Measurements from ENCODE around the gene MDC1. TPM values are rescaled to one million over a fixed set of nuclear protein-coding genes. Genes with fewer than 3 reads are reported as not detected.

MDC1 gene
- polyA plus RNA-seq, 3 donors: 0.27 to 4.5 (median 0.34) TPM

DNA sequence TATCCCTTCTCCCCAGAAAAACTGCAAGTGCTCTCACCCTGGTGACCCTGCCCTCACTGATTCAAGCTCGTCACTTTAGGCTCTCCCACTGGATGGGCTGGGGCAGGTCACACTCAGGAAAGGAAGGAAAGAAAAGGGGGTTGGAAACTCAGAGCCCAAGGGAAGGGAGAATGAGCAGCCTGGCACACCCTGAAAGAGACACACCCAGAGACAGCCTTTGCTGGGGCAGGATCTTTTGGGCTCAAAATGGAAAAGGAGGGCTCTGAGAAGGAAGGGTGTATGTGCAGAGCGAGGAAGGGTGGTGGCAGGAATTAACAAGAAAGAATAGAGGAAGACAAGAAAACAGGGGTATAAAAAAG, 33.1 kb downstream of the MDC1 start:
- peaks cover 12 to 13% of the 10 kb centered on the region in 2 donors for H3K36me3 ChIP-seq (replicated peaks in 1 of 2; ENCODE audit: control insufficient read depth in 1 of 2, insufficient read depth in 2 of 2, low read length in 2 of 2)
- peak overlapping the region; percentile 100 for H3K4me2 ChIP-seq (replicated peaks; ENCODE audit: extremely low read depth, low read length, poor library complexity, severe bottlenecking)
- Mint-ChIP-seq H3K36me3 (peaks cover 44 to 60% of the 10 kb centered on the region in 2 donors), H3K4me3 (peak overlapping the region; percentile 94 to 99), H3K27me3 (ENCODE audit: low read depth in 3 of 3) (peaks cover 0 to 5% (median 0%) of the 10 kb centered on the region in 3 donors), H3K9me3 (peaks cover 0 to 1% (median 0%) of the 10 kb centered on the region in 7 donors), H3K4me1 (peaks cover 60% of the 10 kb centered on the region), H3K27ac (peak overlapping the region; percentile 97 to 100 (median 99))
- H3K9me3 ChIP-seq (replicated peaks in 1 of 2; ENCODE audit: control insufficient read depth in 1 of 2, insufficient read depth in 1 of 2, low read length in 2 of 2): no peaks in the 10 kb centered on the region
- H4K20me1 ChIP-seq (ENCODE audit: insufficient read depth, low read length): peaks cover 70% of the 10 kb centered on the region
- peak overlapping the region; percentile 96 to 100 (median 96) for H3K4me3 ChIP-seq (replicated peaks in 1 of 3; ENCODE audit: low read depth in 2 of 3, low read length in 3 of 3)
- H2AFZ ChIP-seq (ENCODE audit: insufficient read depth, low read depth, low read length, poor library complexity, severe bottlenecking): no peak overlapping the region
- peaks cover 57 to 72% of the 10 kb centered on the region in 2 donors for H3K4me1 ChIP-seq (ENCODE audit: control insufficient read depth in 1 of 2, insufficient read depth in 2 of 2, low read length in 2 of 2)
- intact Hi-C loops (cut with micrococcal nuclease): loop anchor here in 1 of 2 donors (5.0 kb wide), 1 partner anchor 67 kb away; the partner anchor contains the start of genes MRPS18B and PPP1R10
- TF ChIP-seq, protein P1, sequence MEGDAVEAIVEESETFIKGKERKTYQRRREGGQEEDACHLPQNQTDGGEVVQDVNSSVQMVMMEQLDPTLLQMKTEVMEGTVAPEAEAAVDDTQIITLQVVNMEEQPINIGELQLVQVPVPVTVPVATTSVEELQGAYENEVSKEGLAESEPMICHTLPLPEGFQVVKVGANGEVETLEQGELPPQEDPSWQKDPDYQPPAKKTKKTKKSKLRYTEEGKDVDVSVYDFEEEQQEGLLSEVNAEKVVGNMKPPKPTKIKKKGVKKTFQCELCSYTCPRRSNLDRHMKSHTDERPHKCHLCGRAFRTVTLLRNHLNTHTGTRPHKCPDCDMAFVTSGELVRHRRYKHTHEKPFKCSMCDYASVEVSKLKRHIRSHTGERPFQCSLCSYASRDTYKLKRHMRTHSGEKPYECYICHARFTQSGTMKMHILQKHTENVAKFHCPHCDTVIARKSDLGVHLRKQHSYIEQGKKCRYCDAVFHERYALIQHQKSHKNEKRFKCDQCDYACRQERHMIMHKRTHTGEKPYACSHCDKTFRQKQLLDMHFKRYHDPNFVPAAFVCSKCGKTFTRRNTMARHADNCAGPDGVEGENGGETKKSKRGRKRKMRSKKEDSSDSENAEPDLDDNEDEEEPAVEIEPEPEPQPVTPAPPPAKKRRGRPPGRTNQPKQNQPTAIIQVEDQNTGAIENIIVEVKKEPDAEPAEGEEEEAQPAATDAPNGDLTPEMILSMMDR (IDR thresholded peaks at IDR 0.05): no peak
- peak overlapping the region; percentile 99 for H3K9ac ChIP-seq (ENCODE audit: insufficient read depth, low read length, poor library complexity, severe bottlenecking)
- peak overlapping the region; percentile 99 for H3K27ac ChIP-seq (ENCODE audit: low read depth in 1 of 2, low read length in 2 of 2)
- no peak for DNase-seq
- no CpG with 5 or more reads among the region's 2 CpGs for WGBS (ENCODE audit: insufficient coverage)
- H3K79me2 ChIP-seq (ENCODE audit: insufficient read depth, low read length): peaks cover 99% of the 10 kb centered on the region
- H3K27me3 ChIP-seq (ENCODE audit: control insufficient read depth in 2 of 2, insufficient read depth in 2 of 2, low read length in 2 of 2): no peaks in the 10 kb centered on the region

DNA sequence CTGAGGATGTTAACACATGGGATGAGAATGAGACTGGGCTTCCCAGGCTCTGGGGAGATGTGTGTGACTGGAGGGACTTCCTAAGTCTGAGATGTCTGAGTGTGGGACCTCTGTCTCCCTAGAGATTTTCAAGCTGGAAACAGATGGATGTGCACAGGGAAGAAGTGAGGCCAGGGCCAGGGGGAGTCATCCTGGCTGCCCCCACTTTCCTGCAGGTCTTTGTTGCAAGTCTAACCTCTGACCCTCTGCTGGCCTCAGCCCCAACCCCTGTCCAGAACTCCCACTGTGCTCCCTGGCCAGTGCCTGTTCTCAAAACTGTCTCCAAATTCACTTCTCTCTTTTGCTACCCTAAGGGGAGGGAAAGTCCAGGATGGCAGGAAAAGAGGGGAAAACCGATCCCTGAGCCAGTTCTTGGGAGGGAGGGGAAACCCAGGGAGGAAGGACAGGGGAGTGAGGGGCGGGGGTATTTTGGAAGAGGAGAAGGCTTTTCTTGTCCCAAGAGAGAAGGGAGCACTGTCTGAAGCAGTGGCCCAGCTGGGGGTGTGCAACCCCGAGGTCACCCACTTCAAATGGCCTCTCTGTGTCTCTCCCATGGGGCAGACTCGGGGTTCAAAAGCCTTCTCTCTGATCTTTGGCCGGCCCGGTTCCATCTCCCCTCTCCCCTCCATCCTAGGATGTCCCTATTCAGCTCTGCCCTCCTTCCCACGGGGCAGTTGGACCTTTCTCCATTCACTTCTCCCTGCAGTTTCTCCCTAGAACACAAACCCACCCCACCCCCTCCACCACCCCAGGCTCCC, 33.7 kb downstream of the MDC1 start:
- TF ChIP-seq, protein P1 (IDR thresholded peaks at IDR 0.05): no peak
- Histone ChIP-seq H3K4me3 (replicated peaks in 1 of 3; ENCODE audit: low read depth in 2 of 3, low read length in 3 of 3) (peak overlapping the region; percentile 96 to 100 (median 96)), H3K9me3 (replicated peaks in 1 of 2; ENCODE audit: control insufficient read depth in 1 of 2, insufficient read depth in 1 of 2, low read length in 2 of 2) (no peaks in the 10 kb centered on the region), H3K27ac (ENCODE audit: low read depth in 1 of 2, low read length in 2 of 2) (peak overlapping the region; percentile 99), H3K9ac (ENCODE audit: insufficient read depth, low read length, poor library complexity, severe bottlenecking) (peak overlapping the region; percentile 99), H2AFZ (ENCODE audit: insufficient read depth, low read depth, low read length, poor library complexity, severe bottlenecking) (no peak overlapping the region), H3K79me2 (ENCODE audit: insufficient read depth, low read length) (peaks cover 99% of the 10 kb centered on the region), H3K4me2 (replicated peaks; ENCODE audit: extremely low read depth, low read length, poor library complexity, severe bottlenecking) (peak overlapping the region; percentile 100), H3K4me1 (ENCODE audit: control insufficient read depth in 1 of 2, insufficient read depth in 2 of 2, low read length in 2 of 2) (peaks cover 55 to 72% of the 10 kb centered on the region in 2 donors), H4K20me1 (ENCODE audit: insufficient read depth, low read length) (peaks cover 76% of the 10 kb centered on the region), H3K27me3 (ENCODE audit: control insufficient read depth in 2 of 2, insufficient read depth in 2 of 2, low read length in 2 of 2) (no peaks in the 10 kb centered on the region), H3K36me3 (replicated peaks in 1 of 2; ENCODE audit: control insufficient read depth in 1 of 2, insufficient read depth in 2 of 2, low read length in 2 of 2) (peaks cover 18% of the 10 kb centered on the region in 2 donors)
- H3K4me1 Mint-ChIP-seq: peaks cover 57% of the 10 kb centered on the region
- peaks cover 0 to 5% (median 0%) of the 10 kb centered on the region in 3 donors for H3K27me3 Mint-ChIP-seq (ENCODE audit: low read depth in 3 of 3)
- peaks cover 0 to 1% (median 0%) of the 10 kb centered on the region in 7 donors for H3K9me3 Mint-ChIP-seq
- H3K36me3 Mint-ChIP-seq: peaks cover 47 to 64% of the 10 kb centered on the region in 2 donors
- 0% methylated on average over 6 of the region's 7 CpGs for WGBS (ENCODE audit: insufficient coverage)
- peak overlapping the region; percentile 97 to 100 (median 99) for H3K27ac Mint-ChIP-seq
- peak overlapping the region; percentile 94 to 99 for H3K4me3 Mint-ChIP-seq
- peak in 2 of 3 donors; percentile 47 to 85 for DNase-seq
- intact Hi-C loops (cut with micrococcal nuclease): loop anchor here in 1 of 2 donors (5.0 kb wide), 1 partner anchor 66 kb away; the partner anchor contains the start of genes MRPS18B and PPP1R10
